H1 (cell line): Measurements from ENCODE around the gene DAPK3. TPM values are rescaled to one million over a fixed set of nuclear protein-coding genes. Genes with fewer than 3 reads are reported as not detected.

Experiments
- BRCA1 ChIP-seq: IDR thresholded peaks from 2 replicates; pipeline ENCODE4 v1.6.1; 2012; ENCODE audit warnings: low read depth, low read length, improper control_type of control experiment
- CHD1 ChIP-seq: IDR thresholded peaks from 2 replicates; pipeline ENCODE4 v1.6.1; 2012; ENCODE audit warnings: low read depth, low read length, improper control_type of control experiment
- E2F6 ChIP-seq: IDR thresholded peaks from 2 replicates; pipeline ENCODE4 v1.6.1; 2012; ENCODE audit warnings: inconsistent platforms
- EGR1 ChIP-seq: IDR thresholded peaks from 2 replicates; pipeline ENCODE4 v1.6.1; 2011; ENCODE audit warnings: low read depth, low read length, borderline replicate concordance
- FOSL1 ChIP-seq: IDR thresholded peaks from 2 replicates; pipeline ENCODE4 v1.6.1; 2011; ENCODE audit warnings: mild to moderate bottlenecking, low read depth, low read length, moderate library complexity; ENCODE audit not compliant: insufficient read depth
- GABPA ChIP-seq: IDR thresholded peaks from 2 replicates; pipeline ENCODE4 v1.6.1; 2011; ENCODE audit warnings: mild to moderate bottlenecking, low read length, moderate library complexity, borderline replicate concordance; ENCODE audit not compliant: insufficient read depth
- GTF2F1 ChIP-seq: IDR thresholded peaks from 2 replicates; pipeline ENCODE4 v1.6.1; 2012; ENCODE audit warnings: low read depth, low read length, improper control_type of control experiment, borderline replicate concordance
- HDAC6 ChIP-seq: IDR thresholded peaks from one replicate; pipeline ENCODE4 v1.7.1; 2012; ENCODE audit warnings: low read depth, mild to moderate bottlenecking, inconsistent platforms, low read length, moderate library complexity
- JUND ChIP-seq: IDR thresholded peaks from 2 replicates; pipeline ENCODE4 v1.6.1; 2011; ENCODE audit warnings: mild to moderate bottlenecking, improper control_type of control experiment, low read length
- KDM5A ChIP-seq: fragments of 200-600 bp; IDR thresholded peaks from 2 replicates; pipeline ENCODE4 v1.7.1; 2012; ENCODE audit warnings: mild to moderate bottlenecking, low read length, inconsistent platforms, mixed read lengths
- MAFK ChIP-seq: IDR thresholded peaks from 2 replicates; pipeline ENCODE4 v1.6.1; 2012; ENCODE audit warnings: low read depth, mild to moderate bottlenecking, improper control_type of control experiment, low read length
- NANOG ChIP-seq: IDR thresholded peaks from 2 replicates; pipeline ENCODE4 v1.6.1; 2011; ENCODE audit warnings: low read length, low read depth, mild to moderate bottlenecking, inconsistent platforms; ENCODE audit not compliant: insufficient read depth, poor library complexity, severe bottlenecking
- NRF1 ChIP-seq: IDR thresholded peaks from 2 replicates; pipeline ENCODE4 v1.6.1; 2011; ENCODE audit warnings: mild to moderate bottlenecking, low read depth, low read length, improper control_type of control experiment
- PHF8 ChIP-seq: fragments of 200-600 bp; sonication (generic); conservative IDR thresholded peaks from 2 replicates; pipeline ENCODE4 v1.7.1; 2012; ENCODE audit warnings: low read depth, mild to moderate bottlenecking, inconsistent platforms, low read length, moderate library complexity
- POLR2AphosphoS5 ChIP-seq: IDR thresholded peaks from 2 replicates; pipeline ENCODE4 v1.6.1; 2011; ENCODE audit warnings: low read depth, low read length
- RAD21 ChIP-seq, 2 experiments: IDR thresholded peaks in 1 of 2; conservative IDR thresholded peaks in 1 of 2; 2 replicates each; pipeline ENCODE4 v1.6.1; 2011; ENCODE audit warnings: low read depth in 2 of 2, low read length in 2 of 2, improper control_type of control experiment in 1 of 2, inconsistent platforms in 1 of 2, mild to moderate bottlenecking in 1 of 2, moderate library complexity in 1 of 2
- RBBP5 ChIP-seq: IDR thresholded peaks from 2 replicates; pipeline ENCODE4 v1.7.1; 2012; ENCODE audit warnings: low read depth, mild to moderate bottlenecking, inconsistent platforms, low read length, moderate library complexity, borderline replicate concordance
- RNF2 ChIP-seq: fragments of 200-900, 300-1000 bp; sonication (generic); IDR thresholded peaks from 2 replicates; pipeline ENCODE4 v1.7.1; 2016; ENCODE audit warnings: borderline replicate concordance, low read depth, mild to moderate bottlenecking, antibody characterized with exemption, low read length; ENCODE audit not compliant: poor library complexity, severe bottlenecking; ENCODE audit errors: missing control alignments
- RXRA ChIP-seq: IDR thresholded peaks from 2 replicates; pipeline ENCODE4 v1.6.1; 2011; ENCODE audit warnings: low read depth, mild to moderate bottlenecking, low read length, moderate library complexity; ENCODE audit not compliant: insufficient read depth
- SIN3A ChIP-seq, 2 experiments: IDR thresholded peaks in 1 of 2; conservative IDR thresholded peaks in 1 of 2; 2 replicates each; pipeline ENCODE4 v1.6.1; 2011 to 2012; ENCODE audit warnings: low read length in 2 of 2, improper control_type of control experiment in 1 of 2, low read depth in 1 of 2, mild to moderate bottlenecking in 1 of 2
- SP4 ChIP-seq: IDR thresholded peaks from 2 replicates; pipeline ENCODE4 v1.6.1; 2012; ENCODE audit warnings: low read length, inconsistent platforms
- TBP ChIP-seq: IDR thresholded peaks from 2 replicates; pipeline ENCODE4 v1.6.1; 2011; ENCODE audit warnings: low read depth, low read length, improper control_type of control experiment
- ZNF274 ChIP-seq: IDR thresholded peaks from 2 replicates; pipeline ENCODE4 v1.7.0; 2012; ENCODE audit warnings: low read length, borderline replicate concordance; ENCODE audit errors: extremely low read depth
- polyA plus RNA-seq, 7 experiments: library from polyadenylated mRNA; depleted of rRNA in 3 of 7; stranded (reverse) in 5 of 7; unstranded in 2 of 7; fragments of >200 nt in 5 of 7; fragments of 200-250 nt in 2 of 7; gene quantifications; 1 replicate in 5 of 7; 2 replicates in 1 of 7; 4 replicates in 1 of 7; pipeline versions ENCODE4 v1.2.1 to v1.2.3, GENCODE V29; 2011 to 2013; ENCODE audit warnings: missing spikeins in 2 of 7, mixed read lengths in 2 of 7
- total RNA-seq: library from RNA; stranded (reverse); fragmentation: NEBNext Ultra II Directional; extraction: Animal tissue kit (Norgen Biotek cat#: 25700); gene quantifications from 2 replicates; pipeline ENCODE4 v1.2.1, GENCODE V29; 2021

DAPK3 gene
- total and polyA plus RNA-seq, 2 of the 8 experiments (the other 6 are each of a cell fraction or from before 2014, with no cell fraction given): 53.2 to 78.1 TPM

DNA sequence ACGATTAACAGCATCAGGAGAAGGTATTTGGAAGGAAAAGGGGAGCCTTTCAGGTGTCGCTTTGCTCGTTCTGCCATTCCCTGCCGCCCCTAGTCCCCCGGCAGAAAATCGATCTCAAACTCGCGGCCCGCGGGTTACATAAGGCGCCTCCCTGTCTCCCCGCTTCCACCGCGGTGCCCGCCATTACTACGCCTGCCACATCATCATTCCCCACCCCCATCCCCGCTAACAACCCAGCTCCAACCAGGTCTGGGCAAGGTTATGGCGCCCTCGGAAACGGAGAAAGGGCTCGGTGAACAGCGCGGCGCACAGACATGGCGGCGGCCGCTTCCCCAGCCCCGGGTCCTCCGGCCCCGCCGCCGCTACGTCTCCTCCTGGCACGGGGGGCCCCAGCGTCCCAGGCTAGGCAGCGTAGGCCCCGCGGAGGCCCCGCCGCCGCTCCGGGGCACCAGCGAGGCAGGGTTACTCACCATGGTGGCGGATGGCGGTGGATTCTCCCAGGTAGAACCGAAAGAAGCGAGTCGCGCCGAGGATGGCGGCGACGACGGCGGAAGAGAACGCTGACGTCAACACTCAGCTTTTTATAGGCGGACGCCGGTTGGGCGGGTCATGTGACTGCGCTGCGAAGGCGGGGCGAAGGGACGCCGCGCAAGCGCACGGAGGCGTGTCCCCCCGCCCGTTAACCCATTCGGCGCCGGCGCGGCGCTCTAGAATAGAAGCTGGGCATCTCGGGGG, 14.2 kb upstream of the DAPK3 start, which contains the start of gene EEF2 (continued):
- TF ChIP-seq EGR1 (peak; percentile 37; the same call in 1 of the 2 replicates), GABPA (no peak), TBP (peak; percentile 98), KDM5A (no peak), MAFK (peak; percentile 63; the same call in 1 of the 2 replicates), CHD1 (0 out of 2 replicates have a peak, but pooled peaks have one; percentile 41), E2F6 (no peak; the same call in 1 of the 2 replicates), FOSL1 (no peak), BRCA1 (no peak), SIN3A (conservative IDR thresholded peaks at IDR 0.05 in 1 of 2, IDR thresholded peaks at IDR 0.05 in 1 of 2; ENCODE audit: low read depth in 1 of 2, low read length in 2 of 2) (peak in 1 of 2 experiments; percentile 63; a peak in 1 of 4 replicates), NANOG (no peak), RNF2 (no peak), RBBP5 (no peak), HDAC6 (no peak), POLR2AphosphoS5 (peak; percentile 100), NRF1 (peak; percentile 91), ZNF274 (no peak), RXRA (no peak), GTF2F1 (peak; percentile 93), JUND (peak; percentile 85), RAD21 (IDR thresholded peaks at IDR 0.05 in 1 of 2, conservative IDR thresholded peaks at IDR 0.05 in 1 of 2; ENCODE audit: low read depth in 2 of 2, low read length in 2 of 2) (no peak), SP4 (peak; percentile 82), PHF8 (peak; percentile 99)
